ENCODE data around the gene GFRA1. TPM values are rescaled to one million over a fixed set of nuclear protein-coding genes. Genes with fewer than 3 reads are reported as not detected.

GFRA1 gene
- total RNA-seq, 2 experiments from 2014 or later, result not detected

DNA sequence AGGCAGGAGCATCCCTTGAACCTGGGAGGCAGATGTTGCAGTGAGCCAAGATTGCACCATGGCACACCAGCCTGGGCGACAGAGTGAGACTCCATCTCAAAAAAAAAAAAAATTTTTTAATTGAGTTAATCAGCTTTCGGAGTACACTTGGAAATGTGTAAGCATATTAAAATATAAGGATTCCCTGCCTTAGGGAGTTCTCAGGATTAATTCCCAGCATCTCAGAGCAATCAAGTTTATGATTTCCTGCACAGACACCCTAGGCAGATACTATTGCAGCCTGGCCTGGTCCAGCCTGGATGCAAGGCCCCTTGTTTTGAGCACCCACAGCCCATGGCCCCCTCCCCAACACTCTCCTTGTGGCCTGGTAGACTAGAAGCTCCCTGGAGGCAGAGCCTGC, 39.8 kb downstream of the GFRA1 start:
- H3K36me3 ChIP-seq (ENCODE audit: insufficient read depth, low read length), result no peaks in the 10 kb centered on the region
- no peak overlapping the region for H3K27ac ChIP-seq (ENCODE audit: low read depth, low read length, poor library complexity, severe bottlenecking)
- ChIA-PET CTCF (ENCODE audit: unreplicated experiment) (no interaction called here), POLR2A (no interaction called here)
- intact Hi-C loops (cut with micrococcal nuclease; ENCODE audit: unreplicated experiment), result no loop called here
- H3K4me3 ChIP-seq (ENCODE audit: low read depth, low read length, poor library complexity, severe bottlenecking), result no peak overlapping the region
- H4K20me1 ChIP-seq (ENCODE audit: insufficient read depth, low read length), result no peaks in the 10 kb centered on the region
- H3K9me3 ChIP-seq (ENCODE audit: low read length), result no peaks in the 10 kb centered on the region
- no peak for DNase-seq (ENCODE audit: low spot score)
- no peak overlapping the region for H2AFZ ChIP-seq (ENCODE audit: low read length)
- no peaks in the 10 kb centered on the region for H3K79me2 ChIP-seq (ENCODE audit: insufficient read depth, low read depth, low read length)
- no peaks in the 10 kb centered on the region for H3K9me2 ChIP-seq (ENCODE audit: insufficient read depth, low read length)
- no peaks in the 10 kb centered on the region for H3K4me1 ChIP-seq (ENCODE audit: insufficient read depth, low read length, poor library complexity, severe bottlenecking)
- no peak for TF ChIP-seq EZH2phosphoT487 (IDR thresholded peaks at IDR 0.05; ENCODE audit: borderline replicate concordance, low read depth, low read length)
- H3K4me2 ChIP-seq (ENCODE audit: low read length), result no peak overlapping the region
- no TSS peak for BruUV-seq (replicated peaks)

DNA sequence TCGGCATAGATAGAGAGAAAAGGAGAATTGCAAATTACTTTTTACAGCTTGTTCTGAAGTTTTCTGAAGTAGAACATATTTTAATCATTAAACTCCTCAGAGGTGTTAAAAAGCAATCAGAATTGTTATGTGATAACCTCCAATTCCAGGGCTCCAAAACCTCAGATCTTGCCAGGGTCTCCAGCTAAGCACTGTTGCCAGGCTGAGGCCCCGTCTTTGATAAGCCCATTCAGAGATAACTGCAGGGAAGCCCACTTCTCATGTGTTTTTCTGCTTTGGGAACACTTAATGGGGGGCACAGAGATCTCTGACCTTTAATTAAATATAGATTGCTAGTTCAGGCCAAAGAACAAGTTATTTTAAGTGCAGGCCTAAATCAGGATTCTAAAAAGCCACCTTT, 40.4 kb downstream of the GFRA1 start:
- Histone ChIP-seq H3K4me2 (ENCODE audit: low read length) (no peak overlapping the region), H3K36me3 (ENCODE audit: insufficient read depth, low read length) (no peaks in the 10 kb centered on the region), H3K27ac (ENCODE audit: low read depth, low read length, poor library complexity, severe bottlenecking) (no peak overlapping the region), H2AFZ (ENCODE audit: low read length) (no peak overlapping the region), H3K9me3 (ENCODE audit: low read length) (no peaks in the 10 kb centered on the region), H4K20me1 (ENCODE audit: insufficient read depth, low read length) (no peaks in the 10 kb centered on the region), H3K4me3 (ENCODE audit: low read depth, low read length, poor library complexity, severe bottlenecking) (no peak overlapping the region), H3K4me1 (ENCODE audit: insufficient read depth, low read length, poor library complexity, severe bottlenecking) (no peaks in the 10 kb centered on the region), H3K79me2 (ENCODE audit: insufficient read depth, low read depth, low read length) (no peaks in the 10 kb centered on the region), H3K9me2 (ENCODE audit: insufficient read depth, low read length) (no peaks in the 10 kb centered on the region)
- ChIA-PET CTCF (ENCODE audit: unreplicated experiment) (no interaction called here), POLR2A (no interaction called here)
- DNase-seq (ENCODE audit: low spot score), result no peak
- intact Hi-C loops (cut with micrococcal nuclease; ENCODE audit: unreplicated experiment), result no loop called here
- no peak for TF ChIP-seq EZH2phosphoT487 (IDR thresholded peaks at IDR 0.05; ENCODE audit: borderline replicate concordance, low read depth, low read length)
- TF ChIP-seq, protein P1, sequence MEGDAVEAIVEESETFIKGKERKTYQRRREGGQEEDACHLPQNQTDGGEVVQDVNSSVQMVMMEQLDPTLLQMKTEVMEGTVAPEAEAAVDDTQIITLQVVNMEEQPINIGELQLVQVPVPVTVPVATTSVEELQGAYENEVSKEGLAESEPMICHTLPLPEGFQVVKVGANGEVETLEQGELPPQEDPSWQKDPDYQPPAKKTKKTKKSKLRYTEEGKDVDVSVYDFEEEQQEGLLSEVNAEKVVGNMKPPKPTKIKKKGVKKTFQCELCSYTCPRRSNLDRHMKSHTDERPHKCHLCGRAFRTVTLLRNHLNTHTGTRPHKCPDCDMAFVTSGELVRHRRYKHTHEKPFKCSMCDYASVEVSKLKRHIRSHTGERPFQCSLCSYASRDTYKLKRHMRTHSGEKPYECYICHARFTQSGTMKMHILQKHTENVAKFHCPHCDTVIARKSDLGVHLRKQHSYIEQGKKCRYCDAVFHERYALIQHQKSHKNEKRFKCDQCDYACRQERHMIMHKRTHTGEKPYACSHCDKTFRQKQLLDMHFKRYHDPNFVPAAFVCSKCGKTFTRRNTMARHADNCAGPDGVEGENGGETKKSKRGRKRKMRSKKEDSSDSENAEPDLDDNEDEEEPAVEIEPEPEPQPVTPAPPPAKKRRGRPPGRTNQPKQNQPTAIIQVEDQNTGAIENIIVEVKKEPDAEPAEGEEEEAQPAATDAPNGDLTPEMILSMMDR (conservative IDR thresholded peaks at IDR 0.05; ENCODE audit: low read length), result no peak
- BruUV-seq (replicated peaks), result no TSS peak

DNA sequence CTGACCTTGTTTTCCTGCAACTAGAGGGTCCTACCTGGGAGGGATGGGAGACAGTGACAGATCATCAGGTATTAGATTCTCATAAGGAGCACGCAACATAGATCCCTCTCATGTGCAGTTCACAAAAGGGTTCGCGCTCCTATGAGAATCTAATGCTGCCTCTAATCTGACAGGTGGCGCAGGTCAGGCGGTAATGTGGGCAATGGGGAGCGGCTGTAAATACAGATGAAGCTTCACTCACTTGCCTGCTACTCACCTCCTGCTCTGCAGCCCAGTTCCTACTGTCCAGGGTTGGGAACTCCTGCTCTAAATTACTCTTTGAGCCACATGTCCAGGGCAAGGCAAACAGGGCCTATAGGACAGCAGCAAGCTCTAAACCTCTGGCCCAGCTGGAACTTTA, 46.2 kb downstream of the GFRA1 start:
- no peaks in the 10 kb centered on the region for H3K9me2 ChIP-seq (ENCODE audit: insufficient read depth, low read length)
- ChIA-PET CTCF (ENCODE audit: unreplicated experiment) (no interaction called here), POLR2A (interaction anchor here (1.0 kb wide), 1 partner anchor 163 kb away, joined by 3 read pairs; no protein-coding TSS in a partner anchor)
- no TSS peak for BruUV-seq (replicated peaks)
- TF ChIP-seq, protein P1 (conservative IDR thresholded peaks at IDR 0.05; ENCODE audit: low read length), result no peak
- no peak for TF ChIP-seq EZH2phosphoT487 (IDR thresholded peaks at IDR 0.05; ENCODE audit: borderline replicate concordance, low read depth, low read length)
- intact Hi-C loops (cut with micrococcal nuclease; ENCODE audit: unreplicated experiment), result no loop called here
- H4K20me1 ChIP-seq (ENCODE audit: insufficient read depth, low read length), result no peaks in the 10 kb centered on the region
- no peaks in the 10 kb centered on the region for H3K79me2 ChIP-seq (ENCODE audit: insufficient read depth, low read depth, low read length)
- no peaks in the 10 kb centered on the region for H3K9me3 ChIP-seq (ENCODE audit: low read length)
- no peak overlapping the region for H3K4me2 ChIP-seq (ENCODE audit: low read length)
- no peaks in the 10 kb centered on the region for H3K36me3 ChIP-seq (ENCODE audit: insufficient read depth, low read length)
- no peak overlapping the region for H3K4me3 ChIP-seq (ENCODE audit: low read depth, low read length, poor library complexity, severe bottlenecking)
- H2AFZ ChIP-seq (ENCODE audit: low read length), result no peak overlapping the region
- no peak for DNase-seq (ENCODE audit: low spot score)
- no peaks in the 10 kb centered on the region for H3K4me1 ChIP-seq (ENCODE audit: insufficient read depth, low read length, poor library complexity, severe bottlenecking)
- H3K27ac ChIP-seq (ENCODE audit: low read depth, low read length, poor library complexity, severe bottlenecking), result no peak overlapping the region
